Measurements from ENCODE around the gene SPG11. TPM values are rescaled to one million over a fixed set of nuclear protein-coding genes. Genes with fewer than 3 reads are reported as not detected.
A peak's percentile ranks its signal among the peaks of the same experiment; 100 is the strongest.

Gene SPG11
- total and polyA plus RNA-seq, 9 of the 15 experiments (the other 6 are each of a cell fraction or from before 2014, with no cell fraction given) = 23.3 to 71.2 (median 45.6) TPM

GRCh38 chr15:44598066-44598465 is 65.4 kb downstream of the SPG11 start:
- ATAC-seq (no peak), DNase-seq (ENCODE audit: extremely low read depth in 1 of 4, low spot score in 3 of 4) (no peak), FAIRE-seq (peak; percentile 49)
- TSS peak; percentile 8 for BruUV-seq (replicated peaks)
- H3K36me3 ChIP-seq (ENCODE audit: control insufficient read depth, insufficient read depth, low read length) = peaks cover 71% of the 10 kb centered on the region; the same call in 2 of the 3 replicates
- no peaks in the 10 kb centered on the region for H3K9me1 ChIP-seq (ENCODE audit: control insufficient read depth, insufficient read depth, low read length)
- no peaks in the 10 kb centered on the region for H3K27me3 ChIP-seq (ENCODE audit: control insufficient read depth in 2 of 2, insufficient read depth in 2 of 2, low read length in 2 of 2)
- H3K4me2 ChIP-seq (ENCODE audit: insufficient read depth, low read length) = no peak overlapping the region
- WGBS (ENCODE audit: insufficient coverage, low coverage, missing lambda C conversion rate) = 100% methylated on average over 1 of the region's 1 CpG
- no peak overlapping the region for H3K4me3 ChIP-seq
- H3K79me2 ChIP-seq (ENCODE audit: control insufficient read depth, insufficient read depth, low read length) = no peaks in the 10 kb centered on the region
- TF ChIP-seq SP2 (IDR thresholded peaks at IDR 0.05; ENCODE audit: extremely low read depth, low read depth, low read length, poor library complexity, severe bottlenecking) = no peak
- H2AFZ ChIP-seq (ENCODE audit: low read depth, low read length) = no peak overlapping the region
- H3K4me1 ChIP-seq (replicated peaks in 1 of 2; ENCODE audit: control insufficient read depth in 2 of 2, insufficient read depth in 2 of 2, low read length in 2 of 2) = peaks cover 0 to 13% of the 10 kb centered on the region in 2 experiments; a peak in 3 of 5 replicates
- intact Hi-C loops (cut with micrococcal nuclease) (no loop called here), in situ Hi-C loops (cut with MboI) (loop anchor here (10.0 kb wide), 1 partner anchor 327 kb away; no protein-coding TSS in a partner anchor)
- H3K9ac ChIP-seq (ENCODE audit: insufficient read depth in 1 of 2, low read depth in 2 of 2, low read length in 2 of 2) = no peak overlapping the region
- no peak overlapping the region; the same call in 2 of the 3 replicates for H3K27ac ChIP-seq (ENCODE audit: extremely low read depth, low read depth, low read length)
- H3K9me3 ChIP-seq (replicated peaks; ENCODE audit: control insufficient read depth, insufficient read depth, low read depth, low read length) = no peaks in the 10 kb centered on the region
- H4K20me1 ChIP-seq (replicated peaks; ENCODE audit: control insufficient read depth, insufficient read depth, low read length) = peaks cover 3% of the 10 kb centered on the region; the same call in 1 of the 2 replicates
- CTCF ChIA-PET (ENCODE audit: low intra/inter-chr PET ratio) = no interaction called here
- POLR2A ChIA-PET = interaction anchor here (1.0 to 4.1 kb wide), 4 partner anchors 10 to 131 kb away, joined by 3 to 16 read pairs (median 4); partner anchors contain the start of gene SPG11

- Histone ChIP-seq H3K9ac (ENCODE audit: insufficient read depth in 1 of 2, low read depth in 2 of 2, low read length in 2 of 2) (no peak overlapping the region), H3K27me3 (ENCODE audit: control insufficient read depth in 2 of 2, insufficient read depth in 2 of 2, low read length in 2 of 2) (no peaks in the 10 kb centered on the region), H3K4me3 (no peak overlapping the region), H2AFZ (ENCODE audit: low read depth, low read length) (no peak overlapping the region), H3K36me3 (ENCODE audit: control insufficient read depth, insufficient read depth, low read length) (peaks cover 73% of the 10 kb centered on the region; the same call in 2 of the 3 replicates), H4K20me1 (replicated peaks; ENCODE audit: control insufficient read depth, insufficient read depth, low read length) (peaks cover 3% of the 10 kb centered on the region; the same call in 1 of the 2 replicates), H3K9me3 (replicated peaks; ENCODE audit: control insufficient read depth, insufficient read depth, low read depth, low read length) (no peaks in the 10 kb centered on the region), H3K4me1 (replicated peaks in 1 of 2; ENCODE audit: control insufficient read depth in 2 of 2, insufficient read depth in 2 of 2, low read length in 2 of 2) (peaks cover 0 to 13% of the 10 kb centered on the region in 2 experiments; a peak in 3 of 5 replicates), H3K27ac (ENCODE audit: extremely low read depth, low read depth, low read length) (no peak overlapping the region), H3K79me2 (ENCODE audit: control insufficient read depth, insufficient read depth, low read length) (no peaks in the 10 kb centered on the region), H3K9me1 (ENCODE audit: control insufficient read depth, insufficient read depth, low read length) (no peaks in the 10 kb centered on the region), H3K4me2 (ENCODE audit: insufficient read depth, low read length) (no peak overlapping the region)
- intact Hi-C loops (cut with micrococcal nuclease) = no loop called here
- ATAC-seq = no peak
- BruUV-seq (replicated peaks) = no TSS peak
- CTCF ChIA-PET (ENCODE audit: low intra/inter-chr PET ratio) = no interaction called here
- in situ Hi-C loops (cut with MboI) = loop anchor here (10.0 kb wide), 1 partner anchor 328 kb away; no protein-coding TSS in a partner anchor
- TF ChIP-seq ZNF384 (IDR thresholded peaks at IDR 0.05; ENCODE audit: low read depth, low read length) (0 out of 2 replicates have a peak, but pooled peaks have one; percentile 19), ZNF280A (IDR thresholded peaks at IDR 0.05; ENCODE audit: low read depth, partially characterized antibody) (no peak)
- no peak for FAIRE-seq
- no peak for DNase-seq (ENCODE audit: extremely low read depth in 1 of 4, low spot score in 3 of 4)
- POLR2A ChIA-PET = interaction anchor here (0.5 to 4.1 kb wide), 3 partner anchors 12 to 131 kb away, joined by 3 to 16 read pairs (median 3); no protein-coding TSS in a partner anchor
- 90% methylated on average over 1 of the region's 1 CpG for WGBS (ENCODE audit: insufficient coverage, low coverage, missing lambda C conversion rate)
Observed at GRCh38 chr15:44596511-44597010, 66.9 kb downstream of the SPG11 start.

Measured in K562 (cell line).